Measurements from ENCODE around the gene RAD51B. TPM values are rescaled to one million over a fixed set of nuclear protein-coding genes. Genes with fewer than 3 reads are reported as not detected.

The RAD51B gene
- total RNA-seq, 1 experiment from 2014 or later: 16.7 TPM

DNA sequence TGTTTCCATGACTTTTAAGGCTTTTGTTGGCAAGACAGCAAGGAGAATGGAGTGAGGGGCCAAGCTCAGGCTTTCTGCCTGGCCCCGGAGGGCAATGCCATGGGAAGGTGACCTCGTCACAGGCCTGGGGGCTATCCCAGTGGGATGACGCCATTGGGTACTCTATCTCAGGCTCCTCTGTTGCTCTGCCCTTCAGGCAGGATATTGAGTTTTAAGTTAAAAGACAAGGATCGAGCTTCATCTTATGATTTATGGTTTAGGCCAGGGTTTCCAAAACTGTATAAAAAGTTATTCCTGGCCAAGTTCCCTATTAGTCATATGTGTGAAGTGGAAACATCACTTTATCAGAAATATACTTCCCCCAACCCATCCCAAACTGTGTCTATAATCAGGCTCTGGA, 845.6 kb downstream of the RAD51B start:
- H4K91ac ChIP-seq (ENCODE audit: insufficient read length, low read depth, low read length): no peak overlapping the region
- no peaks in the 10 kb centered on the region for H3K36me3 Mint-ChIP-seq (ENCODE audit: insufficient read depth in 1 of 3, low read depth in 3 of 3)
- H2BK5ac ChIP-seq (ENCODE audit: insufficient read length, low read length): no peak overlapping the region
- WGBS (ENCODE audit: extremely low coverage, insufficient read length, low lambda C conversion rate): no CpG with 5 or more reads among the region's 4 CpGs
- H3K14ac ChIP-seq (ENCODE audit: insufficient read depth, low read length): no peak overlapping the region
- no peak overlapping the region for H3K4ac ChIP-seq (ENCODE audit: low read depth, low read length)
- H3K9ac ChIP-seq (ENCODE audit: extremely low read depth, insufficient read length, low read length): no peak overlapping the region
- H3K9me3 Mint-ChIP-seq: peaks cover 0 to 4% of the 10 kb centered on the region in 2 experiments; a peak in 1 of 5 replicates
- no peak overlapping the region for H3K23ac ChIP-seq (ENCODE audit: insufficient read length, low read depth, low read length)
- no peak for DNase-seq
- H2BK20ac ChIP-seq (ENCODE audit: low read depth, low read length, poor library complexity, severe bottlenecking): no peak overlapping the region
- TF ChIP-seq, protein P1, sequence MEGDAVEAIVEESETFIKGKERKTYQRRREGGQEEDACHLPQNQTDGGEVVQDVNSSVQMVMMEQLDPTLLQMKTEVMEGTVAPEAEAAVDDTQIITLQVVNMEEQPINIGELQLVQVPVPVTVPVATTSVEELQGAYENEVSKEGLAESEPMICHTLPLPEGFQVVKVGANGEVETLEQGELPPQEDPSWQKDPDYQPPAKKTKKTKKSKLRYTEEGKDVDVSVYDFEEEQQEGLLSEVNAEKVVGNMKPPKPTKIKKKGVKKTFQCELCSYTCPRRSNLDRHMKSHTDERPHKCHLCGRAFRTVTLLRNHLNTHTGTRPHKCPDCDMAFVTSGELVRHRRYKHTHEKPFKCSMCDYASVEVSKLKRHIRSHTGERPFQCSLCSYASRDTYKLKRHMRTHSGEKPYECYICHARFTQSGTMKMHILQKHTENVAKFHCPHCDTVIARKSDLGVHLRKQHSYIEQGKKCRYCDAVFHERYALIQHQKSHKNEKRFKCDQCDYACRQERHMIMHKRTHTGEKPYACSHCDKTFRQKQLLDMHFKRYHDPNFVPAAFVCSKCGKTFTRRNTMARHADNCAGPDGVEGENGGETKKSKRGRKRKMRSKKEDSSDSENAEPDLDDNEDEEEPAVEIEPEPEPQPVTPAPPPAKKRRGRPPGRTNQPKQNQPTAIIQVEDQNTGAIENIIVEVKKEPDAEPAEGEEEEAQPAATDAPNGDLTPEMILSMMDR (conservative IDR thresholded peaks at IDR 0.05): no peak
- H3K79me2 ChIP-seq (ENCODE audit: insufficient read depth, low read length): no peaks in the 10 kb centered on the region
- no peak overlapping the region for H3K27ac ChIP-seq (ENCODE audit: insufficient read length, low read depth, low read length)
- H3K4me2 ChIP-seq (ENCODE audit: insufficient read depth, insufficient read length, low read length): no peak overlapping the region
- H3K79me1 ChIP-seq (ENCODE audit: insufficient read depth, low read depth, low read length, poor library complexity, severe bottlenecking): no peaks in the 10 kb centered on the region
- H4K5ac ChIP-seq (ENCODE audit: insufficient read length, low read depth, low read length): no peak overlapping the region
- H3K9me3 ChIP-seq (ENCODE audit: control insufficient read depth, low read depth, low read length): no peaks in the 10 kb centered on the region
- no peaks in the 10 kb centered on the region; the same call in 1 of the 2 replicates for H3K4me1 ChIP-seq (ENCODE audit: insufficient read depth, low read length)
- H3K56ac ChIP-seq (ENCODE audit: insufficient read length, low read depth, low read length): no peak overlapping the region
- no peak overlapping the region for H3K4me3 Mint-ChIP-seq
- no peak overlapping the region for H4K8ac ChIP-seq (replicated peaks; ENCODE audit: insufficient read length, low read depth, low read length)
- no peak overlapping the region for H2BK12ac ChIP-seq (ENCODE audit: insufficient read length, low read depth, low read length)
- no peak overlapping the region for H3K27ac Mint-ChIP-seq
- no peak overlapping the region for H2AFZ ChIP-seq (ENCODE audit: low read length)
- H3K27me3 ChIP-seq (ENCODE audit: insufficient read depth, low read length): no peaks in the 10 kb centered on the region
- H3K23me2 ChIP-seq (ENCODE audit: insufficient read length, low read depth, low read length, poor library complexity, severe bottlenecking): no peaks in the 10 kb centered on the region
- H4K20me1 ChIP-seq (ENCODE audit: control insufficient read depth, insufficient read depth, insufficient read length): no peaks in the 10 kb centered on the region
- no peak overlapping the region for H2AK5ac ChIP-seq (ENCODE audit: insufficient read length, low read length)
- H3K18ac ChIP-seq (ENCODE audit: insufficient read length, low read depth, low read length): no peak overlapping the region
- H2BK120ac ChIP-seq (ENCODE audit: low read depth, low read length, poor library complexity, severe bottlenecking): no peak overlapping the region
- no peak overlapping the region for H3T11ph ChIP-seq (ENCODE audit: low read length)
- H3K27me3 Mint-ChIP-seq (ENCODE audit: low read depth): peaks cover 6% of the 10 kb centered on the region
- no peak overlapping the region for H2BK15ac ChIP-seq (ENCODE audit: low read depth, low read length)
- peaks cover 15 to 20% of the 10 kb centered on the region in 2 experiments for H3K4me1 Mint-ChIP-seq
